Measurements from ENCODE around the gene NBAS. TPM values are rescaled to one million over a fixed set of nuclear protein-coding genes. Genes with fewer than 3 reads are reported as not detected.

Gene NBAS
- total and polyA plus RNA-seq, 2 of the 4 experiments (the other 2 are of a cell fraction): 22.3 to 105 TPM

DNA sequence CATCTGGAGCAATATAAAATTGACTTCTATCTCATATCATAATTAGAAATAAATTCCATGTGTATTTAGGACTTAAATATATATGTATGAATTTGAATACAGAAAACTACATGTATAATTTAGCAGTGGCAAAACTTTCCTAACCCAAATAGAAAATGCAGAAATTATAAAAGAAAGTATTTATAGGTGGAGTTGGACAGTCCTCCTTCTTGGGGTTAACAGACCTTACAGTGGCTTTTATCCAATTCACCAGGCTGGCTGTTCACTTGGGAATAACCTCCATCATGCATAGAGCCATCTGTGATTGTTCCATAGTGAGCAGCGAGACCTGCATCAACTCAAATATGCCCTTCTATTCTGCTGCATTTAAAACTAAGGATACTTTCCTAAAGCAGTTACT, 38.9 kb upstream of the NBAS start:
- no peak overlapping the region for H3K4ac ChIP-seq (ENCODE audit: low read depth, low read length)
- H3K36me3 ChIP-seq (ENCODE audit: control insufficient read depth, insufficient read depth, low read length): peaks cover 48% of the 10 kb centered on the region
- WGBS, 2 experiments (ENCODE audit: extremely low coverage in 2 of 2, insufficient read length in 1 of 2): no CpG with 5 or more reads among the region's 1 CpG
- H4K20me1 ChIP-seq (ENCODE audit: insufficient read depth, low read length): peaks cover under 1% of the 10 kb centered on the region; the same call in 1 of the 2 replicates
- H3K9me1 ChIP-seq (ENCODE audit: insufficient read depth, low read length): no peaks in the 10 kb centered on the region
- no peak overlapping the region for H2AFZ ChIP-seq (replicated peaks; ENCODE audit: low read length, poor library complexity)
- no peak overlapping the region for H4K5ac ChIP-seq (ENCODE audit: low read depth, low read length)
- intact Hi-C loops (cut with micrococcal nuclease) (no loop called here), in situ Hi-C loops (cut with MboI; ENCODE audit: low sequenced_read_pairs) (loop anchor here (25.0 kb wide), 2 partner anchors 563 to 1088 kb away; no protein-coding TSS in a partner anchor), dilution Hi-C loops (cut with HindIII; ENCODE audit: low sequenced_read_pairs, unreplicated experiment) (no loop called here)
- CTCF ChIA-PET: no interaction called here
- ATAC-seq (ENCODE audit: low read depth) (no peak), DNase-seq (no peak)
- H3K27me3 ChIP-seq (ENCODE audit: control insufficient read depth, insufficient read depth, low read length): no peaks in the 10 kb centered on the region
- H3K4me2 ChIP-seq (ENCODE audit: low read depth, low read length): no peak overlapping the region
- no peak overlapping the region for H3K27ac ChIP-seq (ENCODE audit: insufficient read depth, low read length)
- H3K23ac ChIP-seq (ENCODE audit: low read depth, low read length): no peak overlapping the region
- no peak overlapping the region for H2AK9ac ChIP-seq (replicated peaks; ENCODE audit: low read depth, low read length, poor library complexity)
- H4K91ac ChIP-seq (ENCODE audit: insufficient read depth, low read depth, low read length): no peak overlapping the region
- no peak overlapping the region for H3K9ac ChIP-seq (ENCODE audit: low read depth, low read length)
- no peak overlapping the region for H2BK5ac ChIP-seq (ENCODE audit: low read depth, low read length, poor library complexity, severe bottlenecking)
- no peak overlapping the region for H2BK120ac ChIP-seq (ENCODE audit: low read depth, low read length)
- no peak overlapping the region for H2BK20ac ChIP-seq (ENCODE audit: low read depth, low read length)
- no peak overlapping the region for H2BK15ac ChIP-seq (ENCODE audit: low read depth, low read length)
- POLR2A ChIA-PET (ENCODE audit: unreplicated experiment): no interaction called here
- no peak overlapping the region for H4K8ac ChIP-seq (ENCODE audit: low read depth in 2 of 2, low read length in 2 of 2)
- no peaks in the 10 kb centered on the region for H3K4me1 ChIP-seq (ENCODE audit: control insufficient read depth, insufficient read depth, low read length)
- no peak overlapping the region for H3K14ac ChIP-seq (replicated peaks; ENCODE audit: low read depth, low read length)
- no TSS peak for BruUV-seq (replicated peaks)
- no peak overlapping the region for H3K56ac ChIP-seq (ENCODE audit: extremely low read depth, insufficient read depth, low read length)
- H3K9me3 ChIP-seq (ENCODE audit: control insufficient read depth, insufficient read depth, low read length): no peaks in the 10 kb centered on the region
- H3K18ac ChIP-seq (ENCODE audit: low read depth, low read length): no peak overlapping the region
- no peak overlapping the region for H2AK5ac ChIP-seq (ENCODE audit: low read depth, low read length)
- peaks cover 7 to 9% of the 10 kb centered on the region in 2 experiments; a peak in 3 of 4 replicates for H3K79me1 ChIP-seq (ENCODE audit: low read depth in 1 of 2, low read length in 2 of 2)
- H3K4me3 ChIP-seq (ENCODE audit: insufficient read depth, low read depth, low read length): no peak overlapping the region
- TF ChIP-seq RAD21 (IDR thresholded peaks at IDR 0.05; ENCODE audit: low read length) (no peak), POLR2A (IDR thresholded peaks at IDR 0.05; ENCODE audit: low read depth, low read length) (no peak), BHLHE40 (IDR thresholded peaks at IDR 0.05; ENCODE audit: low read depth, low read length) (no peak), MXI1 (IDR thresholded peaks at IDR 0.05; ENCODE audit: borderline replicate concordance, low read depth, low read length) (no peak), RCOR1 (IDR thresholded peaks at IDR 0.05; ENCODE audit: insufficient replicate concordance, low read length) (no peak), MAZ (IDR thresholded peaks at IDR 0.05; ENCODE audit: borderline replicate concordance, low read depth, low read length) (no peak), RFX5 (IDR thresholded peaks at IDR 0.05; ENCODE audit: low read depth, low read length) (no peak), SMC3 (IDR thresholded peaks at IDR 0.05; ENCODE audit: low read depth, low read length) (no peak), NFE2L2 (IDR thresholded peaks at IDR 0.05; ENCODE audit: low read depth, low read length) (no peak), CHD1 (IDR thresholded peaks at IDR 0.05; ENCODE audit: low read depth, low read length) (no peak), USF2 (IDR thresholded peaks at IDR 0.05; ENCODE audit: low read depth, low read length) (no peak), MAFK (IDR thresholded peaks at IDR 0.05; ENCODE audit: low read depth, low read length) (no peak), FOS (IDR thresholded peaks at IDR 0.05; ENCODE audit: low read depth, low read length) (no peak), CEBPB (IDR thresholded peaks at IDR 0.05; ENCODE audit: low read depth, low read length) (no peak)
- TF ChIP-seq, protein P1, sequence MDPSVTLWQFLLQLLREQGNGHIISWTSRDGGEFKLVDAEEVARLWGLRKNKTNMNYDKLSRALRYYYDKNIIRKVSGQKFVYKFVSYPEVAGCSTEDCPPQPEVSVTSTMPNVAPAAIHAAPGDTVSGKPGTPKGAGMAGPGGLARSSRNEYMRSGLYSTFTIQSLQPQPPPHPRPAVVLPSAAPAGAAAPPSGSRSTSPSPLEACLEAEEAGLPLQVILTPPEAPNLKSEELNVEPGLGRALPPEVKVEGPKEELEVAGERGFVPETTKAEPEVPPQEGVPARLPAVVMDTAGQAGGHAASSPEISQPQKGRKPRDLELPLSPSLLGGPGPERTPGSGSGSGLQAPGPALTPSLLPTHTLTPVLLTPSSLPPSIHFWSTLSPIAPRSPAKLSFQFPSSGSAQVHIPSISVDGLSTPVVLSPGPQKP (IDR thresholded peaks at IDR 0.05; ENCODE audit: borderline replicate concordance, low read depth, low read length): no peak
- TF ChIP-seq, protein P2, sequence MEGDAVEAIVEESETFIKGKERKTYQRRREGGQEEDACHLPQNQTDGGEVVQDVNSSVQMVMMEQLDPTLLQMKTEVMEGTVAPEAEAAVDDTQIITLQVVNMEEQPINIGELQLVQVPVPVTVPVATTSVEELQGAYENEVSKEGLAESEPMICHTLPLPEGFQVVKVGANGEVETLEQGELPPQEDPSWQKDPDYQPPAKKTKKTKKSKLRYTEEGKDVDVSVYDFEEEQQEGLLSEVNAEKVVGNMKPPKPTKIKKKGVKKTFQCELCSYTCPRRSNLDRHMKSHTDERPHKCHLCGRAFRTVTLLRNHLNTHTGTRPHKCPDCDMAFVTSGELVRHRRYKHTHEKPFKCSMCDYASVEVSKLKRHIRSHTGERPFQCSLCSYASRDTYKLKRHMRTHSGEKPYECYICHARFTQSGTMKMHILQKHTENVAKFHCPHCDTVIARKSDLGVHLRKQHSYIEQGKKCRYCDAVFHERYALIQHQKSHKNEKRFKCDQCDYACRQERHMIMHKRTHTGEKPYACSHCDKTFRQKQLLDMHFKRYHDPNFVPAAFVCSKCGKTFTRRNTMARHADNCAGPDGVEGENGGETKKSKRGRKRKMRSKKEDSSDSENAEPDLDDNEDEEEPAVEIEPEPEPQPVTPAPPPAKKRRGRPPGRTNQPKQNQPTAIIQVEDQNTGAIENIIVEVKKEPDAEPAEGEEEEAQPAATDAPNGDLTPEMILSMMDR (conservative IDR thresholded peaks at IDR 0.05; ENCODE audit: low read depth, low read length): no peak

Measured in IMR-90 (cell line).